RWPE2 (cell line): ENCODE measurements around the gene BRAT1.

Source experiments
- ATAC-seq: fragments of 200-7000 bp; cut with Tn5 transposase; 3 replicates; pipeline ENCODE4 v1.9.1; 2021; ENCODE audit warnings: low read depth
- DNase-seq: peaks from one replicate; pipeline ENCODE4 v3.0.0-alpha.2; 2020; ENCODE audit warnings: low spot score
- H3K27ac ChIP-seq: fragments of 450-650 bp; 2 replicates; pipeline ENCODE4 v1.5.1; 2017; ENCODE audit warnings: mild to moderate bottlenecking; ENCODE audit not compliant: poor library complexity, severe bottlenecking
- H3K27me3 ChIP-seq: fragments of 250-450 bp; sonication (Bioruptor Pico); 2 replicates; pipeline ENCODE4 v1.5.1; 2021; ENCODE audit warnings: mild to moderate bottlenecking, moderate library complexity; ENCODE audit not compliant: insufficient read depth, poor library complexity, severe bottlenecking
- H3K36me3 ChIP-seq: fragments of 250-450 bp; sonication (Bioruptor Pico); 2 replicates; pipeline ENCODE4 v1.5.1; 2020; ENCODE audit warnings: low read depth, mild to moderate bottlenecking, moderate library complexity
- H3K4me1 ChIP-seq: fragments of 250-450 bp; sonication (Bioruptor Pico); 2 replicates; pipeline ENCODE4 v1.5.1; 2021; ENCODE audit warnings: mild to moderate bottlenecking, moderate library complexity; ENCODE audit not compliant: insufficient read depth, poor library complexity, severe bottlenecking
- H3K4me3 ChIP-seq: fragments of 250-450 bp; sonication (Bioruptor Pico); 2 replicates; pipeline ENCODE4 v1.5.1; 2021; ENCODE audit warnings: mild to moderate bottlenecking, moderate library complexity; ENCODE audit not compliant: severe bottlenecking
- H3K9me3 ChIP-seq: fragments of 250-450 bp; sonication (Bioruptor Pico); 2 replicates; pipeline ENCODE4 v1.5.1; 2021; ENCODE audit warnings: mild to moderate bottlenecking, moderate library complexity; ENCODE audit not compliant: severe bottlenecking
- TF ChIP-seq, protein P1 (sequence below): fragments of 450-650 bp; IDR thresholded peaks from one replicate; pipeline ENCODE4 v1.5.1; 2017; ENCODE audit warnings: mild to moderate bottlenecking, moderate library complexity; ENCODE audit not compliant: poor library complexity, severe bottlenecking

BRAT1 gene

GRCh38 chr7:2507917-2508306, 47.4 kb downstream of the BRAT1 start:
- Histone ChIP-seq H3K4me1 (peaks cover 17% of the 10 kb centered on the region), H3K27me3 (no peaks in the 10 kb centered on the region), H3K36me3 (no peaks in the 10 kb centered on the region), H3K4me3 (no peak overlapping the region), H3K9me3 (no peaks in the 10 kb centered on the region), H3K27ac (no peak overlapping the region)
- ATAC-seq: no peak
- DNase-seq: no peak
- TF ChIP-seq, protein P1, sequence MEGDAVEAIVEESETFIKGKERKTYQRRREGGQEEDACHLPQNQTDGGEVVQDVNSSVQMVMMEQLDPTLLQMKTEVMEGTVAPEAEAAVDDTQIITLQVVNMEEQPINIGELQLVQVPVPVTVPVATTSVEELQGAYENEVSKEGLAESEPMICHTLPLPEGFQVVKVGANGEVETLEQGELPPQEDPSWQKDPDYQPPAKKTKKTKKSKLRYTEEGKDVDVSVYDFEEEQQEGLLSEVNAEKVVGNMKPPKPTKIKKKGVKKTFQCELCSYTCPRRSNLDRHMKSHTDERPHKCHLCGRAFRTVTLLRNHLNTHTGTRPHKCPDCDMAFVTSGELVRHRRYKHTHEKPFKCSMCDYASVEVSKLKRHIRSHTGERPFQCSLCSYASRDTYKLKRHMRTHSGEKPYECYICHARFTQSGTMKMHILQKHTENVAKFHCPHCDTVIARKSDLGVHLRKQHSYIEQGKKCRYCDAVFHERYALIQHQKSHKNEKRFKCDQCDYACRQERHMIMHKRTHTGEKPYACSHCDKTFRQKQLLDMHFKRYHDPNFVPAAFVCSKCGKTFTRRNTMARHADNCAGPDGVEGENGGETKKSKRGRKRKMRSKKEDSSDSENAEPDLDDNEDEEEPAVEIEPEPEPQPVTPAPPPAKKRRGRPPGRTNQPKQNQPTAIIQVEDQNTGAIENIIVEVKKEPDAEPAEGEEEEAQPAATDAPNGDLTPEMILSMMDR: no peak

DNA sequence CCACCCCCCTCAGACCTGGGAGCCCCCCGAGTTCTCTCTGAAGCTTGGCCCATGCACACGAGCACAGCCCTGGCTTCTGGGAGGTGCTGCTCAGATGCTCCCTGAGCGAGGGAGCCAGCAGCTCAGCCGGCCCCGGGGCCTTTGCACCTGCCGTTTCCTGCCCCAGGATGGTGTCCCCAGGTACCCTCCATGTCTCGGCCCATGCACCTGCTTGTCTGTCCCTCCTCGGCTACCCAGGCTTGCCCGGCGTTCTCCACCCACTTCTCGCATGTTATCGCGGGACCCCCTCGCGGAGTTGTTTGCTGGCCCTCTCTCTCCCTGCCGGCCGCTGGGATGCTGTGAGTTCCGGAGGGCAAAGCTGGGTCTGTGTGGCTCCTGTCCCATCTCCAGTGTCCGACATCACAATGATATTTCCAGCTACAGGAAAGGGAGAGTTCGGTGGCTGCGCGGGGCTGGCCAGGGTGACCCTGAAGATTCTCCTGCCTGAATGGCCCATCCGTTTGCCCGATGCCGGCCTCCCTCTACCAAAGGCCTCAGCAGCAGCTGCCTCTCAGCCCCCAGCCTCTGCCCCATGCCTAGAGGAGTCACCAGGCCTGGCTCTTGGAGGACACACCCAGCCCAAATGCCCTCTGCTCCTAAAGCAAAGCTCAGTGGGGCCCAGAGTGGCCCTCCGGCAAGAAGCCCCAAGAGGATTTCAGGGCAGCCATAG, 48.0 kb downstream of the BRAT1 start:
- ATAC-seq: no peak
- no peak for DNase-seq
- H3K36me3 ChIP-seq: no peaks in the 10 kb centered on the region
- H3K4me3 ChIP-seq: no peak overlapping the region
- no peaks in the 10 kb centered on the region for H3K9me3 ChIP-seq
- H3K4me1 ChIP-seq: peaks cover 17% of the 10 kb centered on the region
- TF ChIP-seq, protein P1: no peak
- H3K27ac ChIP-seq: no peak overlapping the region
- H3K27me3 ChIP-seq: no peaks in the 10 kb centered on the region

- no peaks in the 10 kb centered on the region for H3K27me3 ChIP-seq
- no peak for ATAC-seq
- H3K36me3 ChIP-seq: no peaks in the 10 kb centered on the region
- no peak for DNase-seq
- H3K27ac ChIP-seq: no peak overlapping the region
- peaks cover 17% of the 10 kb centered on the region for H3K4me1 ChIP-seq
- no peaks in the 10 kb centered on the region for H3K9me3 ChIP-seq
- H3K4me3 ChIP-seq: no peak overlapping the region
- TF ChIP-seq, protein P1: no peak
These were observed 49.9 kb downstream of the BRAT1 start for GRCh38 chr7:2505401-2505800.

DNA sequence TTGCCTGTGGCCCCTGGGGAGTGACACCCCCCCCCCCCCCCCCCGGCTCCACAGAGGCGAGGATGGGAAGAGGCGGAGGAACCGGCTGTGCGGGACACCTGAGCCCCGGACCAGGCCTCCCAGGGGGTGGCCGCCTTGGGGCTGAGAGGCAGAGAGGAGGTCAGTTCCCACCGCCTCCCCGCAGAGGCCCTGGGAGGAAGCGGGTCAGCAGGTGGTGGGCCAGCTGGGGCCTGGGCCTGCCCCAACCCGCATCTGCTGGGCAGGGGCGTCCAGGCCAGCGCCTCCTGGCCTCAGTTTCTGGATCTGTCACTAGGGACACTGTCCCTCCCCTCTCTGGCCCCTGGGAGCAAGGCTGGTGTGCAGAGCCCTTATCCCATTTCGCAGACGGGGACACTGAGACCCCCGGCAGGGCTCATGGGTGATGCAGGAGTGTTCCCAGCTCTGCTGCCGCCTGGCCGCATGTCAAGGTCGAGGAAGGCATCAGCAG, 50.4 kb downstream of the BRAT1 start:
- no peak overlapping the region for H3K4me3 ChIP-seq
- no peaks in the 10 kb centered on the region for H3K27me3 ChIP-seq
- TF ChIP-seq, protein P1: no peak
- H3K36me3 ChIP-seq: no peaks in the 10 kb centered on the region
- DNase-seq (no peak), ATAC-seq (no peak)
- H3K27ac ChIP-seq: no peak overlapping the region
- no peaks in the 10 kb centered on the region for H3K9me3 ChIP-seq
- peaks cover 15% of the 10 kb centered on the region for H3K4me1 ChIP-seq
